Measurements from ENCODE around the gene AATK. TPM values are rescaled to one million over a fixed set of nuclear protein-coding genes. Genes with fewer than 3 reads are reported as not detected.

AATK gene
- total RNA-seq, 1 donor from 2014 or later: 0.20 TPM

DNA sequence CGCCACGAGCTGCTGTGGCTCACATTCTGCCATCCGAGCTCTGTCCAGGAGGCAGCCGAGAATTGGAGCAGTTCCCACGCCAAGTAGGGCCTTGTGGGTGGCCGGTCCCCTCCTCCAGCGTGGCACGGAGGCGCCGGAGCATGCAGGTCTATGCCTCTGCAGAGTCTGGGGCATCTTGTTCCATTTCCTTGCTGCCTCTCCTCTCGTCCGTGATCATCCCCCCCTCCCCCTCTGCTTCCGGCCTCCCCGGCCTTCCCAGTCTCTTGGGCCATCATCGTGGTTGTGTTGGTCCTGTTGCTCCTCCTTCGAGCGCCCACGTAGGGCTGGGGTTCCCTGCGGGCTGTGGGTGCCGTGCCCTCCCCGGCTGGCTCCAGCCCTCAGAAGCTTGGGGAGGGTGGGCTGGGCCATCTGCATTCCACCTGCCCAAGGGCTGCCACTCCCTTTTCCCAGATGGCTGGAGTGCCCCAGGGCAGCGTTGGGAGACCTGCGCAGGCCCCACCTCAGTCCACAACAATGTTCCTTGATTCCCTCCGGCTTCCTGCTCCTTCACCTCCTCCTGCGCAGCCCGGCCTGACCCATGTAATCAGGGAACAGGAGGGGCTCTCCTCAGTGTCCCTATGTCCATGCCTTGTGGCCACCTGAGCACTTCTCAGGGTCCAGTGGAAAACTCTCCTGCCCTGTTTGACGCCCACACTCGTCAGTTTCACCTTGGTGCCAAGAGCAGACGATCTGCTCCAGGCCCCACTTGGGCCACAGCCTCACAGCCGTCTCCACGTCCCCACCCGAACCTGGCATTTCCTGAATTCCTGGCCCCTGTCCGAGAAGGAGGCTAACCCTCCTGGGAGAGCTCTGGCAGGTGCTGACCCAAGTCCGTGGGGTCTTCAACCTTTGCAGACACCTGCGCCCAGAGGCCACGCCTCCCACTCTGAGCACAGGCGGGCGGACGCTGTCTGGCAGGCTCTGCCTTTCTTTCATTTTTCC, 94.0 kb downstream of the AATK start:
- DNase-seq (ENCODE audit: low read depth): peak; percentile 71

DNA sequence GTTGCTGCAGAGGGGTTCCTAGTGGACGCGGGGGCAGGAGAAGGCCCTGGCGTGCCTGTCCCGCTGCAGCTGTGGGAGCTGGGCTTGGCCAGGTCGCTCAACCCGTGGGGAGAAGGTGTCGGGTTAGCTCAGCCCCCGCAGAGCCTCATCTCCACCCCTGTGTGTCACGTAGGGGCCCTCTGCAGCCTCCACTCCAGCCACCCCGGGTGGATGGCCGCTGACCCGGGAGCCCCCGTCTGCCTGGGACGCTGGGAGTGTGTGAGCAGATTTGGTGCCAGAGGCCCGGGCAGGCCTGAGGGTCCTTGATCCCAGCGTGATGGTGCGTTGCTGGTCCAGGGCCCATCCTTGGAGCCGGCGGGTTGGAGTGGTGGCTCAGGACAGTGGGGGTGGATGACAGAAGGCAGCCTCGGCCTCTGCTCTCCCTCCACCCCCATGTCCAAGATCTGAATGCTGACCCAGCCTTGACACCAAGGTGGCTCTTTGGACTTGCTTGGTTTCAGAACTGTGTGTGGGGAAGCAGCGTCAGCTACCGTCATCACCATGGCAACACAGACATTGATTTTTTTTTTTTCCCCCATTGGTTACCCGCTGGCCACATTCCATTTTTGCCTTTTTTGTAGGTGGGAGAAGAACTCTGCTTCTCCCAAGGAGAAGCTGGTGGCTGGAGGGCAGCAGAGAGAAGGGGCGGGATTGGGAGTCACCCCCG, 95.3 kb downstream of the AATK start:
- no peak for DNase-seq (ENCODE audit: low read depth)

DNA sequence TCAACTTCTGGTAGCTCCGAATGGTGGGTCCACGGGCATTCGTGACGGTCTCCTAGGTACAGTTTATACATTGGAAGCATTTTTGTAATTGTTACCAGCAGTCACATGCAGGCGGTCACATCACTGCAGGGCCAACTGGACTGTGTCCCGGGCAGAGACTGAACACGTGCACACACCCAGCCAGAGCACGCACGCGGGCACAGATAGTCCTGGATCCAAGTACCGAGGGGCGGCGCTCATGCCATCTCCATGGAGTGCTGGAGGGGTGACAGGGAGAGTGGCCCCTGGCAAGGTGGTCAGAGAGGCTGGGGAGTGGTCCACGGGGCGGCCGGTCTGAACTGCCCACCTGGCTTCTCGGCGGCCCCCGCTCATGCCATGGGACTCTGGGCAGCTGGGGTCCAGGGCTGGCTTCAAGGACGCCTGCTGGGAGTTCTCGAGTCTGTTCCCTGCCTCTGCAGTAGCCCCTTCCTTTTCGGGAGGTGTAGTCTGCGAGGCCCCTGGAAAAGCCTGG, 96.8 kb downstream of the AATK start:
- no peak for DNase-seq (ENCODE audit: low read depth)

DNA sequence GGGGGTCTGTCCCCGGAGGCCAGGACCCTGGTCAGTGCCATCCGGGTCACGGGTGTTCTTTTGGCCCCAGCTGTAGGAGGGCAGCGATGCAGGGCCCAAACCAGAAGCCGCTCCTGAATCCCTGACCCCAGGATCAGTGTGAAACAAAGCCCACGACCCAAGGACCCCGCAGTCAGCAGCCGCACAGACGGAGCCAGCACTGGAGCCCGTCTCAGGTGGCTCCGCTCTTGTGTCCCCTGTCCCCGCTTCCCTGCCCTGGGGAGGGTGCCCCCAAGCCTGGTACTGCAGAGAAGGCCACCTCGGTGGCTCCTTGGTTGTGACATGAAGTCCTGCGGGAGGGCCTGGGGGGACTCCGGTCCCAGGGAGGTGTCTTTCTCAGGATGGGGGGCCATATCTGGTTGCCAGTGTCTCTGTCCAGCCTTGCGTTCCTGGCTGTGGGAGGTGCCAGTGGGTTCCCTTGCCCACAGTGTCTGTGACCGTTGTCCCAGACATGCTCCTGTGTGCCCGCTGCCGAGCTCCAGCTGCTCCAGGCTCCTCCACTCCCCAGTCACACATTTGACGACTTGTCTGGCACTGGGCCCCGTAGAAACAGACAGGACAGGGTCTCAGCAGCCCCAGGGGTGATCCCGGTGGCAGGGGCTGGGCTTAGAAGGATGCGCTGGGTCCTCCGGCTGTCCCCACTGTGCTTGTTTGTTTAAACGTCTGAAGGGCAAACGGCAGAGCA, 97.4 kb downstream of the AATK start:
- DNase-seq (ENCODE audit: low read depth): no peak

DNA sequence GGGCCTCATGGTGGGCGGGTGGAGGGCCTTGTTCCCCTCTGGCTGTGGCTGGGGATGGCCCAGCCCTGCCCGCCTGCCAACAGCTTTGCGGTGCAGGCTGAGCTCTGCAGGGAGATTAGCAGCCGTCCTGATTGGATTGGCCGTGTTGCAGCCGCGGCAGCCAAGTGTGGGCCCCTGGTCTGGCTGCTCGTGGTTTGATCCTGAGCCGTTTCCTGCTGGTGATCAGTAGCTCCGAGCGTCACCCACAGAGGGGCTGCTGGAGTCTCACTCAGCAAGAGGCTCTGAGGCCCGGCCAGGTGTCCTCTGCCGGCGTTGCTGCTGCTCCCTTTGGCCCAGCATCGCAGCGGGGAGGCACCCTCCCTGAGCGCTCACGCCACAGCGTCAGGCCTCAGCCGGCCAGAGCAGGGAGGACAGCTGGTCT, 98.6 kb downstream of the AATK start:
- no peak for DNase-seq (ENCODE audit: low read depth)

Other genes with a start within 250 kb of the AATK start
- gene CHMP6, start 174.4 kb downstream of the AATK start, total RNA-seq: 9.4 and 17.5 TPM in 2 replicates
- gene BAIAP2, start 131.1 kb downstream of the AATK start, total RNA-seq: 29.2 and 55.2 TPM in 2 replicates
- not detected in 2 replicates for gene PVALEF, start 714 bp downstream of the AATK start, total RNA-seq
- gene CEP131, start 56.7 kb upstream of the AATK start, total RNA-seq: 9.6 and 10.7 TPM in 2 replicates
- gene TEPSIN, start 72.8 kb upstream of the AATK start, total RNA-seq: 9.4 and 14.0 TPM in 2 replicates
- 24.7 and 40.5 TPM in 2 replicates for gene NDUFAF8, start 73.1 kb upstream of the AATK start, total RNA-seq
- 77.3 and 127 TPM in 2 replicates for gene SLC38A10, start 129.1 kb upstream of the AATK start, total RNA-seq
- gene BAHCC1, start 229.2 kb upstream of the AATK start, total RNA-seq: 0.69 and 13.2 TPM in 2 replicates